HEK293 (cell line): Measurements from ENCODE around the gene FHL1.

ENCODE experiments used
- FEZF1 ChIP-seq: fragments of 450-650 bp; formaldehyde crosslinking; IDR thresholded peaks from 2 replicates; pipeline ENCODE4 v1.5.1; 2016; ENCODE audit warnings: missing biosample characterization, missing genetic modification characterization
- GLI2 ChIP-seq: fragments of 450-650 bp; formaldehyde crosslinking; IDR thresholded peaks from 2 replicates; pipeline ENCODE4; 2017; ENCODE audit warnings: missing biosample characterization, missing genetic modification characterization, low read depth, borderline replicate concordance
- KLF10 ChIP-seq: fragments of 450-650 bp; IDR thresholded peaks from 2 replicates; pipeline ENCODE4 v1.5.1; 2018; ENCODE audit warnings: missing biosample characterization, mild to moderate bottlenecking, missing genetic modification characterization
- KLF8 ChIP-seq: fragments of 450-650 bp; formaldehyde crosslinking; IDR thresholded peaks from 2 replicates; pipeline ENCODE4 v1.5.1; 2016; ENCODE audit warnings: missing biosample characterization, missing genetic modification characterization
- OSR2 ChIP-seq: fragments of 450-650 bp; formaldehyde crosslinking; IDR thresholded peaks from 2 replicates; pipeline ENCODE4 v1.5.1; 2016; ENCODE audit warnings: missing biosample characterization, missing genetic modification characterization
- PBX3 ChIP-seq: sonication (generic); formaldehyde crosslinking; IDR thresholded peaks from 2 replicates; pipeline ENCODE4 v1.8.1; 2022; ENCODE audit warnings: mild to moderate bottlenecking, moderate library complexity, missing genetic modification reagents
- PRDM4 ChIP-seq: fragments of 450-650 bp; formaldehyde crosslinking; IDR thresholded peaks from 2 replicates; pipeline ENCODE4 v1.5.1; 2017; ENCODE audit warnings: missing biosample characterization, missing genetic modification characterization
- PRDM6 ChIP-seq: fragments of 450-650 bp; formaldehyde crosslinking; IDR thresholded peaks from 2 replicates; pipeline ENCODE4 v1.5.1; 2017; ENCODE audit warnings: missing biosample characterization, missing genetic modification characterization
- REPIN1 ChIP-seq: fragments of 450-650 bp; formaldehyde crosslinking; IDR thresholded peaks from 2 replicates; pipeline ENCODE4 v1.5.1; 2017; ENCODE audit warnings: missing biosample characterization, missing genetic modification characterization, low read depth
- SCRT1 ChIP-seq: fragments of 450-650 bp; formaldehyde crosslinking; IDR thresholded peaks from 2 replicates; pipeline ENCODE4 v1.5.1; 2016; ENCODE audit warnings: missing biosample characterization, missing genetic modification characterization, borderline replicate concordance
- SCRT2 ChIP-seq: fragments of 450-650 bp; formaldehyde crosslinking; IDR thresholded peaks from 2 replicates; pipeline ENCODE4 v1.5.1; 2016; ENCODE audit warnings: missing biosample characterization, missing genetic modification characterization
- SETDB1 ChIP-seq: IDR thresholded peaks from one replicate; pipeline ENCODE4 v1.6.1; 2017; ENCODE audit warnings: mild to moderate bottlenecking, low read length, moderate library complexity, mixed read lengths; ENCODE audit not compliant: insufficient read length
- ZBTB1 ChIP-seq: fragments of 450-650 bp; formaldehyde crosslinking; IDR thresholded peaks from 2 replicates; pipeline ENCODE4 v1.5.1; 2016; ENCODE audit warnings: missing biosample characterization, missing genetic modification characterization
- ZEB2 ChIP-seq: fragments of 450-650 bp; formaldehyde crosslinking; IDR thresholded peaks from 2 replicates; pipeline ENCODE4 v1.5.1; 2016; ENCODE audit warnings: missing biosample characterization, missing genetic modification characterization
- ZFHX2 ChIP-seq: fragments of 450-650 bp; formaldehyde crosslinking; conservative IDR thresholded peaks from 2 replicates; pipeline ENCODE4 v1.5.1; 2016; ENCODE audit warnings: missing biosample characterization, missing genetic modification characterization
- ZNF132 ChIP-seq: fragments of 450-650 bp; formaldehyde crosslinking; IDR thresholded peaks from 2 replicates; pipeline ENCODE4 v1.5.1; 2017; ENCODE audit warnings: missing biosample characterization, missing genetic modification characterization, borderline replicate concordance
- ZNF169 ChIP-seq: fragments of 450-650 bp; formaldehyde crosslinking; IDR thresholded peaks from 2 replicates; pipeline ENCODE4 v1.5.1; 2016; ENCODE audit warnings: missing biosample characterization, missing genetic modification characterization
- ZNF18 ChIP-seq: fragments of 450-650 bp; formaldehyde crosslinking; IDR thresholded peaks from 2 replicates; pipeline ENCODE4 v1.5.1; 2016; ENCODE audit warnings: missing biosample characterization, missing genetic modification characterization
- ZNF184 ChIP-seq: fragments of 450-650 bp; IDR thresholded peaks from 2 replicates; pipeline ENCODE4 v1.5.1; 2018; ENCODE audit warnings: missing biosample characterization, mild to moderate bottlenecking, missing genetic modification characterization
- ZNF354C ChIP-seq: fragments of 450-650 bp; formaldehyde crosslinking; IDR thresholded peaks from 2 replicates; pipeline ENCODE4 v1.5.1; 2016; ENCODE audit warnings: missing biosample characterization, missing genetic modification characterization, low read depth, borderline replicate concordance
- ZNF362 ChIP-seq: fragments of 450-650 bp; formaldehyde crosslinking; IDR thresholded peaks from 2 replicates; pipeline ENCODE4 v1.5.1; 2016; ENCODE audit warnings: missing biosample characterization, missing genetic modification characterization
- ZNF366 ChIP-seq: fragments of 450-650 bp; formaldehyde crosslinking; conservative IDR thresholded peaks from 2 replicates; pipeline ENCODE4 v1.5.1; 2016; ENCODE audit warnings: missing biosample characterization, missing genetic modification characterization
- ZNF391 ChIP-seq: fragments of 450-650 bp; formaldehyde crosslinking; IDR thresholded peaks from 2 replicates; pipeline ENCODE4 v1.5.1; 2016; ENCODE audit warnings: low read depth, missing biosample characterization, missing genetic modification characterization, borderline replicate concordance
- ZNF394 ChIP-seq: fragments of 450-650 bp; formaldehyde crosslinking; IDR thresholded peaks from 2 replicates; pipeline ENCODE4 v1.5.1; 2016; ENCODE audit warnings: missing biosample characterization, missing genetic modification characterization, mild to moderate bottlenecking, moderate library complexity, borderline replicate concordance
- ZNF416 ChIP-seq: fragments of 450-650 bp; formaldehyde crosslinking; IDR thresholded peaks from 2 replicates; pipeline ENCODE4 v1.5.1; 2016; ENCODE audit warnings: missing biosample characterization, missing genetic modification characterization
- ZNF514 ChIP-seq: fragments of 450-650 bp; formaldehyde crosslinking; IDR thresholded peaks from 2 replicates; pipeline ENCODE4 v1.5.1; 2016; ENCODE audit warnings: missing biosample characterization, missing genetic modification characterization
- ZNF585B ChIP-seq: fragments of 450-650 bp; formaldehyde crosslinking; IDR thresholded peaks from 2 replicates; pipeline ENCODE4 v1.5.1; 2016; ENCODE audit warnings: missing biosample characterization, missing genetic modification characterization
- ZNF596 ChIP-seq: fragments of 450-650 bp; IDR thresholded peaks from 2 replicates; pipeline ENCODE4 v1.5.0; 2018; ENCODE audit warnings: missing biosample characterization, mild to moderate bottlenecking, missing genetic modification characterization, moderate library complexity
- ZNF624 ChIP-seq: fragments of 450-650 bp; formaldehyde crosslinking; IDR thresholded peaks from 2 replicates; pipeline ENCODE4 v1.5.1; 2017; ENCODE audit warnings: missing biosample characterization, missing genetic modification characterization
- ZNF664 ChIP-seq: fragments of 450-650 bp; formaldehyde crosslinking; IDR thresholded peaks from 2 replicates; pipeline ENCODE4 v1.5.1; 2016; ENCODE audit warnings: missing biosample characterization, missing genetic modification characterization
- ZNF76 ChIP-seq: fragments of 450-650 bp; formaldehyde crosslinking; IDR thresholded peaks from 2 replicates; pipeline ENCODE4; 2016; ENCODE audit warnings: low read depth, missing biosample characterization, missing genetic modification characterization, borderline replicate concordance
- ZNF837 ChIP-seq: fragments of 450-650 bp; formaldehyde crosslinking; IDR thresholded peaks from 2 replicates; pipeline ENCODE4 v1.5.1; 2016; ENCODE audit warnings: missing biosample characterization, missing genetic modification characterization
- ZSCAN30 ChIP-seq: fragments of 450-650 bp; IDR thresholded peaks from 2 replicates; pipeline ENCODE4 v1.5.1; 2018; ENCODE audit warnings: missing biosample characterization, mild to moderate bottlenecking, missing genetic modification characterization, moderate library complexity

Gene FHL1

GRCh38 chrX:136168929-136169735 lies 21.8 kb downstream of the FHL1 start (continued):
- peak; percentile 77 for TF ChIP-seq OSR2 (tag by site-specific recombination)
- peak; percentile 72 for TF ChIP-seq GLI2 (tag by site-specific recombination)
- no peak for TF ChIP-seq ZNF514 (tag by site-specific recombination)
- TF ChIP-seq ZNF391 (tag by site-specific recombination): peak; percentile 71; the same call in 1 of the 2 replicates
- no peak for TF ChIP-seq SETDB1
- TF ChIP-seq ZNF362: peak; percentile 76
- peak; percentile 32; the same call in 1 of the 2 replicates for TF ChIP-seq ZNF76 (tag by site-specific recombination)
- no peak for TF ChIP-seq REPIN1
- TF ChIP-seq ZEB2 (tag by site-specific recombination): peak; percentile 98
- peak; percentile 35; the same call in 1 of the 2 replicates for TF ChIP-seq ZSCAN30
- TF ChIP-seq PBX3 (CRISPR knock-in tag): no peak
- peak; percentile 48; the same call in 1 of the 2 replicates for TF ChIP-seq ZNF184
- no peak for TF ChIP-seq ZNF416 (tag by site-specific recombination)
- TF ChIP-seq KLF10: peak; percentile 92
- peak; percentile 74 for TF ChIP-seq ZNF664 (tag by site-specific recombination)
- no peak for TF ChIP-seq ZNF585B (tag by site-specific recombination)
- TF ChIP-seq ZNF366 (tag by site-specific recombination): peak; percentile 92
- TF ChIP-seq ZNF837 (tag by site-specific recombination): no peak
- no peak for TF ChIP-seq ZNF132 (tag by site-specific recombination)
- peak; percentile 84 for TF ChIP-seq SCRT2
- peak; percentile 94 for TF ChIP-seq ZNF18
- peak; percentile 87 for TF ChIP-seq KLF8 (tag by site-specific recombination)
- TF ChIP-seq ZNF596: peak; percentile 55; the same call in 1 of the 2 replicates
- TF ChIP-seq ZFHX2 (tag by site-specific recombination): no peak
- TF ChIP-seq ZNF169 (tag by site-specific recombination): no peak
- peak; percentile 95 for TF ChIP-seq PRDM6
- peak; percentile 74; the same call in 1 of the 2 replicates for TF ChIP-seq ZNF394 (tag by site-specific recombination)
- no peak for TF ChIP-seq ZBTB1 (tag by site-specific recombination)
- TF ChIP-seq ZNF624 (tag by site-specific recombination): no peak
- TF ChIP-seq FEZF1 (tag by site-specific recombination): peak; percentile 97
- peak; percentile 61; the same call in 1 of the 2 replicates for TF ChIP-seq SCRT1 (tag by site-specific recombination)
- TF ChIP-seq ZNF354C (tag by site-specific recombination): no peak
- TF ChIP-seq PRDM4 (tag by site-specific recombination): peak; percentile 80
